ENCODE measurements around the gene WNT1.

DNA sequence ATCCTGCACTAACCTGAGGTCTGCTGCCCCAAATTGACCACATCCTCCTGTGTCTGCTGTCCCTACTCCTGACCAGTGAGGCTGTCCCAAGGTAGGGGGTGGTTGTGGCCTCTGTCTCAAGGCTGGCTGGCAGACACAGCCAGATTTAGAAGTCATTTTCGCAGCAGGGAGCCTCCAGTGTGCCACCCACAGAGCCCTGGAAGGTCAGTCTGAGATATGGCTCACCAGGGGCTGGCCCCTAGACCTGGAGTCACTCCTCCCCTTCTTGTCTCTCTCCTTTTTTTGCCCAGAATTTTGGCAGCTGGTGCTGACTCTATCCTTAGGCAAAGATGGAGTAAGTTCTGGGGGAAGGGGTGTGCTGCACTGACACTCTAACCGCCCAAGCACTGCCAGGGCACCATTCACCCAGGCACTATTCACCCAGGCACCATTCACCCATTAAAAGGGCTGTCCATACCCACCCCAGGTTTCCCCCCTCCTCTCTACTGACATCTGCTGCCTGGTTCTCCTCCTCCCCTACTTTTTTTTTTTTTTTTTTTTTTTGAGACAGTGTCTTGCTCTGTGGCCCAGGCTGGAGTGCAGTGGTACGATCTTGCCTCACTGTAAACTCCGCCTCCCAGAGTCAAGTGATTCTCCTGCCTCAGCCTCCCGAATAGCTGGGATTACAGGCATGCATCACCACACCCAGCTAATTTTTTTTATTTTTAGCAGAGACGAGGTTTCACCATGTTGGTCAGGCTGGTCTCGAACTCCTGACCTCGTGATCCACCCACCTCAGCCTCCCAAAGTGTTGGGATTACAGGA is 13.3 kb downstream of the WNT1 start:
- TF ChIP-seq CTCF (conservative IDR thresholded peaks at IDR 0.05; ENCODE audit: low read length) (no peak), EZH2phosphoT487 (IDR thresholded peaks at IDR 0.05; ENCODE audit: borderline replicate concordance) (no peak)

All from Loucy (cell line).